HepG2 (cell line): ENCODE measurements around the gene FSTL1.

Source experiments
- KAT2B ChIP-seq: fragments of 150-350 bp; IDR thresholded peaks from 2 replicates; pipeline ENCODE4 v1.6.1; 2014; ENCODE audit warnings: low read depth, low read length, borderline replicate concordance
- POLR2AphosphoS2 ChIP-seq: IDR thresholded peaks from 2 replicates; pipeline ENCODE4 v1.6.1; 2011; ENCODE audit warnings: low read depth, low read length, improper control_type of control experiment
- TEAD3 ChIP-seq: optimal IDR thresholded peaks from 2 replicates; pipeline ENCODE3; 2016; ENCODE audit warnings: borderline replicate concordance
- ZNF558 ChIP-seq: sonication (generic); formaldehyde crosslinking; IDR thresholded peaks from 2 replicates; pipeline ENCODE4 v1.9.0; 2022; ENCODE audit warnings: mild to moderate bottlenecking, missing genetic modification reagents, borderline replicate concordance

DNA sequence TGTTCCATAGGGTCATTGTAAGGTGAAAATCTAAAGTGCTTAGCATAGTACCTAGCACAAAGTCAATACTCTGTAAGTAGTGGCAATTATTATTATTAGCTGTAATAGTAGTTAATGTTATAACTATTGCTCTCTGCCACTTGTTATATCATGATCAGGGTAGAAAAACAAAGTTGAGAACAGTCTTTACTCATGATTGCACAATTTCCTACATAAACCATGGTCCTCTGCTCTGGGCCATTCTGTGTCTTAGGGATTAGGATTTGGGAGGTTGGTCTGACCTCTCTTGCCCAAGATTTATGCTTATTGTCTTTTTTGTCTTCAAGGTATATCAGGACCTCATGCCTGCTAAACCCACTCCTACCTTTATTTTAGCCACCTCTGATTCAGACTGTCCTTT lies 97.3 kb downstream of the FSTL1 start:
- TF ChIP-seq TEAD3 (no peak), ZNF558 (CRISPR knock-in tag) (no peak), KAT2B (no peak), POLR2AphosphoS2 (no peak)
